Endodermal cell (in vitro differentiated cells): ENCODE measurements around the gene FBXO38. TPM values are rescaled to one million over a fixed set of nuclear protein-coding genes. Genes with fewer than 3 reads are reported as not detected.

Experiments used
- DNase-seq: peaks from one replicate; pipeline ENCODE4 v3.0.0-alpha.2; 2017
- H3K27ac ChIP-seq: 2 replicates; pipeline ENCODE4 v1.5.1; 2013; ENCODE audit warnings: mild to moderate bottlenecking, low read depth, low read length, moderate library complexity
- H3K27me3 ChIP-seq: 2 replicates; pipeline ENCODE4 v1.6.1; 2013; ENCODE audit warnings: mild to moderate bottlenecking, low read length, moderate library complexity; ENCODE audit not compliant: insufficient read depth, control insufficient read depth, poor library complexity, severe bottlenecking
- H3K36me3 ChIP-seq: 2 replicates; pipeline ENCODE4 v1.7.0; 2013; ENCODE audit warnings: mild to moderate bottlenecking, low read length, moderate library complexity; ENCODE audit not compliant: control insufficient read depth, insufficient read depth
- H3K4me1 ChIP-seq: one replicate; pipeline ENCODE4 v1.7.0; 2013; ENCODE audit warnings: low read length; ENCODE audit not compliant: control insufficient read depth, insufficient read depth
- H3K4me3 ChIP-seq: 2 replicates; pipeline ENCODE4 v1.5.1; 2013; ENCODE audit warnings: mild to moderate bottlenecking, low read length, moderate library complexity
- H3K9ac ChIP-seq: 2 replicates; pipeline ENCODE4 v1.6.1; 2013; ENCODE audit warnings: mild to moderate bottlenecking, low read length, moderate library complexity; ENCODE audit not compliant: poor library complexity, severe bottlenecking; ENCODE audit errors: extremely low read depth
- H3K9me3 ChIP-seq: 2 replicates; pipeline ENCODE4 v1.6.1; 2013; ENCODE audit warnings: mild to moderate bottlenecking, low read length, moderate library complexity; ENCODE audit not compliant: control insufficient read depth
- H3K27ac Mint-ChIP-seq: 2 replicates; pipeline ENCODE4 v1.8.0; 2020; ENCODE audit warnings: mixed read lengths
- H3K27me3 Mint-ChIP-seq: 2 replicates; pipeline ENCODE4 v1.8.0; 2021; ENCODE audit warnings: mild to moderate bottlenecking, mixed read lengths; ENCODE audit not compliant: insufficient read depth
- H3K36me3 Mint-ChIP-seq: 2 replicates; pipeline ENCODE4 v1.8.0; 2020; ENCODE audit warnings: low read depth, mixed read lengths
- H3K4me1 Mint-ChIP-seq: 2 replicates; pipeline ENCODE4 v1.8.0; 2020; ENCODE audit warnings: mixed read lengths
- H3K4me3 Mint-ChIP-seq: 2 replicates; pipeline ENCODE4 v1.8.0; 2020; ENCODE audit warnings: mild to moderate bottlenecking, moderate library complexity, mixed read lengths
- H3K9me3 Mint-ChIP-seq: 2 replicates; pipeline ENCODE4 v1.8.0; 2020; ENCODE audit warnings: mild to moderate bottlenecking, mixed read lengths
- WGBS, 2 experiments: methylation state at CpG; one replicate each; pipeline versions ENCODE4 v1.1.5 to v1.1.7; 2013; ENCODE audit warnings: missing lambda C conversion rate in 2 of 2, mixed read lengths in 1 of 2; ENCODE audit not compliant: insufficient coverage in 1 of 2, insufficient read length in 1 of 2; 5-methylcytosine and 5-hydroxymethylcytosine counted together
- total RNA-seq, 2 donors: library from RNA; stranded (reverse); fragmentation: NEBNext Ultra II Directional in 1 of 2; extraction: Animal tissue kit (Norgen Biotek cat#: 25700) in 1 of 2; gene quantifications; 2 replicates in 1 of 2; 3 replicates in 1 of 2; pipeline ENCODE4 v1.2.1, GENCODE V29; 2021
- TF ChIP-seq, protein P1 (sequence below): fragments of 200-600 bp; sonication (generic); conservative IDR thresholded peaks from 2 replicates; pipeline ENCODE4 v1.5.0; 2021; ENCODE audit warnings: antibody characterized with exemption, mild to moderate bottlenecking

Gene FBXO38
- total RNA-seq, 2 donors from 2014 or later: 45.4 to 49.7 TPM

DNA sequence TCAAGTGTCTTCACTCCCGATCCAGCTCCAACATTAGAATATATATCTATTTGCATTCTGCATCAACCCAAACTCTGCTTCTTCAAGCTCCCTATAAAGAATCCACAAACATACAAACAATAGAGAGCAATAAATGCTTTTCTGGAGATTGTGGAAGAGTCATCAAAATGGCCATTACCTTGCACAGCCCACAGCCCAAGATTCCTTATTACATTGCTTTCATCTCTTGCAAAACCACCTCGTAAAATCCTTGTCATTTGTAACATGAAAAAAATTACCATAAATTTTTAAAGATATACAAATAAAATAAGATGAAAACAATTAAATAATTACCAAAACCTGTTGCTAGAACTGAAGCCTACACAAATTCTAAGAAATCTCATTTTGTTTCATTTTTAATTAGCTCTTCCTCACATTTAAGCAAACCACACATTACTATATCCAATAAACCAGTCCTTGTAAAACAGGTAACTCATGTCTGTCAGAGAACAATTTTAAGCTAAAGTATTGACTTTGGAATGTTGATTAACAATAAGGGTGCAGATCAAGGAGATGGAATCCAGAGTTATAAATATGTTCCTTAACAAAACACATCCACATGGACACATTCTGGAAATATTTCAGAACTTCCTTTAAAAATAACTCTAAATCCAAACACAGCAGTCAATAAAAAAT lies 41.2 kb upstream of the FBXO38 start:
- Histone ChIP-seq H3K9me3 (no peaks in the 10 kb centered on the region), H3K36me3 (no peaks in the 10 kb centered on the region), H3K27ac (no peak overlapping the region), H3K4me3 (no peak overlapping the region), H3K27me3 (no peaks in the 10 kb centered on the region), H3K4me1 (no peaks in the 10 kb centered on the region), H3K9ac (no peak overlapping the region)
- no peak for DNase-seq
- Mint-ChIP-seq H3K27ac (no peak overlapping the region), H3K9me3 (no peaks in the 10 kb centered on the region), H3K27me3 (peaks cover 3% of the 10 kb centered on the region), H3K36me3 (no peaks in the 10 kb centered on the region), H3K4me3 (no peak overlapping the region), H3K4me1 (no peaks in the 10 kb centered on the region)
- 85 to 86% methylated on average over 1 of the region's 2 CpGs for WGBS, 2 experiments
- TF ChIP-seq, protein P1, sequence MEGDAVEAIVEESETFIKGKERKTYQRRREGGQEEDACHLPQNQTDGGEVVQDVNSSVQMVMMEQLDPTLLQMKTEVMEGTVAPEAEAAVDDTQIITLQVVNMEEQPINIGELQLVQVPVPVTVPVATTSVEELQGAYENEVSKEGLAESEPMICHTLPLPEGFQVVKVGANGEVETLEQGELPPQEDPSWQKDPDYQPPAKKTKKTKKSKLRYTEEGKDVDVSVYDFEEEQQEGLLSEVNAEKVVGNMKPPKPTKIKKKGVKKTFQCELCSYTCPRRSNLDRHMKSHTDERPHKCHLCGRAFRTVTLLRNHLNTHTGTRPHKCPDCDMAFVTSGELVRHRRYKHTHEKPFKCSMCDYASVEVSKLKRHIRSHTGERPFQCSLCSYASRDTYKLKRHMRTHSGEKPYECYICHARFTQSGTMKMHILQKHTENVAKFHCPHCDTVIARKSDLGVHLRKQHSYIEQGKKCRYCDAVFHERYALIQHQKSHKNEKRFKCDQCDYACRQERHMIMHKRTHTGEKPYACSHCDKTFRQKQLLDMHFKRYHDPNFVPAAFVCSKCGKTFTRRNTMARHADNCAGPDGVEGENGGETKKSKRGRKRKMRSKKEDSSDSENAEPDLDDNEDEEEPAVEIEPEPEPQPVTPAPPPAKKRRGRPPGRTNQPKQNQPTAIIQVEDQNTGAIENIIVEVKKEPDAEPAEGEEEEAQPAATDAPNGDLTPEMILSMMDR: no peak

DNA sequence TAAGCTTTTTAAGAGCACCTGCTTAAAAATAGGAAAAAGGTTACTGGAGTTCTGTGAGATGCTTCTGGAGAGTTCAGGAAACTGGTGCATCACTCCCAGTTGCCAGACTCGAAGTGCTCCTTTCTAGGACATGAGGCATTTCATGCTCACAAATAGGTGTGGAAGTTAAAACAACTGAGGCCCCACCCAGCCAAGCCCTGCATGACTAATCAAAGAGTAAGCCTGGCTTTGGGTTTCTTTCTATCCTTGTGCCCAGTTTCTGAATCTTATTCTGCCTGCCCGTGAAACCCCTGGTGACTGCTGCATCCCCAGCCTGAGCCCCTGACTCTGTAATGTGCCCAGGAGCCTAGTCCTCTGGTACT lies 40.7 kb upstream of the FBXO38 start:
- TF ChIP-seq, protein P1: no peak
- H3K27me3 Mint-ChIP-seq: peaks cover 3% of the 10 kb centered on the region
- Histone ChIP-seq H3K27ac (no peak overlapping the region), H3K4me3 (no peak overlapping the region), H3K9ac (no peak overlapping the region), H3K9me3 (no peaks in the 10 kb centered on the region), H3K27me3 (no peaks in the 10 kb centered on the region), H3K4me1 (no peaks in the 10 kb centered on the region), H3K36me3 (no peaks in the 10 kb centered on the region)
- no peaks in the 10 kb centered on the region for H3K36me3 Mint-ChIP-seq
- no peaks in the 10 kb centered on the region for H3K9me3 Mint-ChIP-seq
- 87 to 100% methylated on average over 1 to 2 of the region's 2 CpGs for WGBS, 2 experiments
- H3K4me3 Mint-ChIP-seq: no peak overlapping the region
- no peaks in the 10 kb centered on the region for H3K4me1 Mint-ChIP-seq
- DNase-seq: peak; percentile 38
- H3K27ac Mint-ChIP-seq: no peak overlapping the region

DNA sequence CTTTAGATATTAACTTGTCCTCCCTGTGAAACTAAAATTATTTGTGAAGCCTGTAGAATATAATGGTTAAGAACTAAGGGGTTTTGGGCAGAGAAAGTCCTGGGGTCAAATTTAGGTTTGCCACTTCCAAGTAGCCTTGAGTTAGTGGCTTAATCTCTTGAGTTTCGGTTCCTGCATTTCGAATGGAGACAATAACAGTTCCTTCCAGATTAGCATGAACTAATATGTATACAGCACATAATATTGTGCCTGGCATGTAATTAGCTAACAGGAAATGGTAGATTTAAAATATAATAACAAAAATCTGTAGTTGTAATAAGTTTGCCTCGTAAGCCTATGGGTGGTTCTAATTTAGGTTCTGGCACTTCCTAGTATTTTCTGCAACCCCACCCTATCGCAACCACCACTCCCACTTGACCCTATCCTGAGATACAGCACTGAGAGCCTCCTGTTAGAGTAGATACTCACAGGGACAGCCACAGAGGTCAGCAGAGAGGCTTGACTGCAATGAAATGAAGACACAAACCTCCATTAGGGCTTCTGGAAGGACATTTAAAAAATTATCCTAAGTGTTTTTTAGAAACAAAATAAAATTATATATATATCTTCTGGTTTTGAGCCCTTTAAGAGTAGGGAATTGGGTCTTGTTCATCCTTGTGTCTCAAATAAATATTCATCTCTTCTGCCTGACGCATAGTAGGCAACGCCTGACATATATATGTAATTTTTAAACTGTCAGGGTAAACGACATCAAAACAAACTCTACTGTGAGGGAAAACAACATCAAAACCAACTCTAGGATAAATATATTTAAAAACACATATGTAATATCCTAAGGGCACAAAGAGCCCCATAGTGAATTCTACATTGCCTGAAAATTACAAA lies 39.9 kb upstream of the FBXO38 start:
- no peak overlapping the region for H3K27ac Mint-ChIP-seq
- Histone ChIP-seq H3K4me1 (no peaks in the 10 kb centered on the region), H3K9ac (no peak overlapping the region), H3K4me3 (no peak overlapping the region), H3K27ac (no peak overlapping the region), H3K27me3 (no peaks in the 10 kb centered on the region), H3K36me3 (no peaks in the 10 kb centered on the region), H3K9me3 (no peaks in the 10 kb centered on the region)
- TF ChIP-seq, protein P1: no peak
- no peaks in the 10 kb centered on the region for H3K4me1 Mint-ChIP-seq
- no peak for DNase-seq
- peaks cover 3% of the 10 kb centered on the region for H3K27me3 Mint-ChIP-seq
- no peaks in the 10 kb centered on the region for H3K9me3 Mint-ChIP-seq
- 85% methylated on average over 7 of the region's 7 CpGs; no CpG with 5 or more reads in 1 of the 2 experiments for WGBS, 2 experiments
- no peak overlapping the region for H3K4me3 Mint-ChIP-seq
- no peaks in the 10 kb centered on the region for H3K36me3 Mint-ChIP-seq
